Osteocyte (in vitro differentiated cells): ENCODE measurements around the gene MTCL1. TPM values are rescaled to one million over a fixed set of nuclear protein-coding genes. Genes with fewer than 3 reads are reported as not detected.
A peak's percentile ranks its signal among the peaks of the same experiment; 100 is the strongest.

Experiments
- DNase-seq: peaks from one replicate; pipeline ENCODE4 v3.0.0; 2021; ENCODE audit warnings: mixed read lengths; ENCODE audit not compliant: unreplicated experiment; ENCODE audit errors: extremely low spot score
- H3K27ac Mint-ChIP-seq: one replicate; pipeline ENCODE4 v1.8.0; 2021; ENCODE audit warnings: mild to moderate bottlenecking, mixed read lengths; ENCODE audit not compliant: unreplicated experiment
- H3K27me3 Mint-ChIP-seq: one replicate; pipeline ENCODE4 v1.8.0; 2021; ENCODE audit warnings: mixed read lengths; ENCODE audit not compliant: unreplicated experiment
- H3K36me3 Mint-ChIP-seq: one replicate; pipeline ENCODE4 v1.8.0; 2021; ENCODE audit warnings: mixed read lengths; ENCODE audit not compliant: unreplicated experiment
- H3K4me1 Mint-ChIP-seq: one replicate; pipeline ENCODE4 v1.8.0; 2021; ENCODE audit warnings: mixed read lengths; ENCODE audit not compliant: unreplicated experiment
- H3K4me3 Mint-ChIP-seq: one replicate; pipeline ENCODE4 v1.8.0; 2021; ENCODE audit warnings: mild to moderate bottlenecking, moderate library complexity, mixed read lengths; ENCODE audit not compliant: unreplicated experiment
- H3K9me3 Mint-ChIP-seq: one replicate; pipeline ENCODE4 v1.8.0; 2021; ENCODE audit warnings: mixed read lengths; ENCODE audit not compliant: unreplicated experiment
- total RNA-seq: library from RNA; stranded (reverse); gene quantifications from 2 replicates; pipeline ENCODE4 v1.2.1, GENCODE V29; 2021
- TF ChIP-seq, protein P1 (sequence below): fragments of 200-600 bp; sonication (generic); IDR thresholded peaks from 2 replicates; pipeline ENCODE4 v1.5.0; 2021; ENCODE audit warnings: antibody characterized with exemption, mild to moderate bottlenecking, moderate library complexity

Gene MTCL1
- total RNA-seq, 1 donor from 2014 or later: 56.9 TPM

DNA sequence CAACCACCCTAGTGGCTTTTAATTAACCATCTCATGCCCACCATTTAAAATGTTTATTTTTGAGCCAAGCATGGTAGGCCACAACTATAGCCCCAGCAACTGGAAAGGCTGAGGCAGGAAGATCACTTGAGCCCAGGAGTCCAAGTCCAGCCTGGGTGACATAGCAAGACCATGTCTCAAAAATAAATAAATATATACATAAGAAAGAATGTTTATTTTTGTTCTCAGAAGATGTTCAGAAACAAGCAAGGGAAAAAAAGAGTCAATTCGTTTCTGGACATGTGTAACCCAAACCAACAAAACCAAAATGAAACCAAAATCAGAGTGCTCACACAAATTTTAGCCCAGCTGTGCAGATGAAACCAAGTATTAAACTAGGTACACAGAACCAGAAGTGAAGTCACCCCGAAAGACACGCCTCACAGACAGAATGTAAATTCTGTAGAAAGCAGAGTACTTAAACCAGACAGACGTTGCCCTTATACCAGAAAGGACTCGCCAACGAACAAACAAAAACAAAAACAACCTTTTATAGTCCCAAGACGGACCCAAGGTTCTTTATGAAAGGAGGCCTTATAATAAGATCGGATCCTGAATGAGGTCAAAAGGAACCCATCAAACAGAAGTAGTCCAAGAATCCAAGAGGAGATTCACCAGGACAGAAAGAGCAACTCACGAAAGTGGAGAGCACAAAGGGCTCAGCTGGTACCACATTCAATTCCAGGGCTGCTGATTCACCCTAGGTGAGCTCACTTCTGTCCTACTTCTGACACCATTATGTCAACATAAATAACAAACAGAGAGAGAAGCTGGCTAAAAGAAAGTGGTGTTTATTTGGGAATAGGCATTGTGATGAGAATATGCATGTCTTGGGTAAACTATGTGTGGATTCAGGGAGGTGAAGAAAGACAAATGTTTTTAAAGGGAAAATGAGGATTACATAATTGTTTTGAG, 31.8 kb upstream of the MTCL1 start:
- peaks cover 5% of the 10 kb centered on the region for H3K4me1 Mint-ChIP-seq
- TF ChIP-seq, protein P1, sequence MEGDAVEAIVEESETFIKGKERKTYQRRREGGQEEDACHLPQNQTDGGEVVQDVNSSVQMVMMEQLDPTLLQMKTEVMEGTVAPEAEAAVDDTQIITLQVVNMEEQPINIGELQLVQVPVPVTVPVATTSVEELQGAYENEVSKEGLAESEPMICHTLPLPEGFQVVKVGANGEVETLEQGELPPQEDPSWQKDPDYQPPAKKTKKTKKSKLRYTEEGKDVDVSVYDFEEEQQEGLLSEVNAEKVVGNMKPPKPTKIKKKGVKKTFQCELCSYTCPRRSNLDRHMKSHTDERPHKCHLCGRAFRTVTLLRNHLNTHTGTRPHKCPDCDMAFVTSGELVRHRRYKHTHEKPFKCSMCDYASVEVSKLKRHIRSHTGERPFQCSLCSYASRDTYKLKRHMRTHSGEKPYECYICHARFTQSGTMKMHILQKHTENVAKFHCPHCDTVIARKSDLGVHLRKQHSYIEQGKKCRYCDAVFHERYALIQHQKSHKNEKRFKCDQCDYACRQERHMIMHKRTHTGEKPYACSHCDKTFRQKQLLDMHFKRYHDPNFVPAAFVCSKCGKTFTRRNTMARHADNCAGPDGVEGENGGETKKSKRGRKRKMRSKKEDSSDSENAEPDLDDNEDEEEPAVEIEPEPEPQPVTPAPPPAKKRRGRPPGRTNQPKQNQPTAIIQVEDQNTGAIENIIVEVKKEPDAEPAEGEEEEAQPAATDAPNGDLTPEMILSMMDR: no peak

DNA sequence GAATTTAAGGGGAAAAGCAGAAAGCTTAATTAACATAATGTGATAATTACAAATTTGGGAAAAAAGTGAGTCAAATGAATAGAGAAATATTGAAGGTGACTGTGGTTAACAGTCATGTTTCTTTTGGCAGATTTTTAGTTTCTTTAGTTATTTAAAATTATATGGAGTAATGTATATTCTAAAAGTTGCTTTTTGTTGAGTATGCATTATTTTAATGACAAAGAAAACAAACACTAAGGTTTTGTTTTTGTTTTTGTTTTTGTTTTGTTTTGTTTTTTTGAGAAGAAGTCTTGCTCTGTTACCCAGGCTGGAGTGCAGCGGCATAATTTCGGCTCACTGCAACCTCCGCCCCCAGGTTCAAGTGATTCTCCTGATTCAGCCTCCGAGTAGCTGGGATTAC, 30.3 kb upstream of the MTCL1 start:
- H3K36me3 Mint-ChIP-seq: no peaks in the 10 kb centered on the region
- no peak overlapping the region for H3K4me3 Mint-ChIP-seq
- H3K27ac Mint-ChIP-seq: no peak overlapping the region
- peaks cover 5% of the 10 kb centered on the region for H3K4me1 Mint-ChIP-seq
- no peaks in the 10 kb centered on the region for H3K9me3 Mint-ChIP-seq
- H3K27me3 Mint-ChIP-seq: no peaks in the 10 kb centered on the region
- TF ChIP-seq, protein P1: no peak
- no peak for DNase-seq

More for the DNA sequence above, 31.8 kb upstream of the MTCL1 start:
- H3K27ac Mint-ChIP-seq: no peak overlapping the region
- DNase-seq: no peak
- H3K36me3 Mint-ChIP-seq: no peaks in the 10 kb centered on the region
- no peaks in the 10 kb centered on the region for H3K9me3 Mint-ChIP-seq
- no peak overlapping the region for H3K4me3 Mint-ChIP-seq
- H3K27me3 Mint-ChIP-seq: no peaks in the 10 kb centered on the region

DNA sequence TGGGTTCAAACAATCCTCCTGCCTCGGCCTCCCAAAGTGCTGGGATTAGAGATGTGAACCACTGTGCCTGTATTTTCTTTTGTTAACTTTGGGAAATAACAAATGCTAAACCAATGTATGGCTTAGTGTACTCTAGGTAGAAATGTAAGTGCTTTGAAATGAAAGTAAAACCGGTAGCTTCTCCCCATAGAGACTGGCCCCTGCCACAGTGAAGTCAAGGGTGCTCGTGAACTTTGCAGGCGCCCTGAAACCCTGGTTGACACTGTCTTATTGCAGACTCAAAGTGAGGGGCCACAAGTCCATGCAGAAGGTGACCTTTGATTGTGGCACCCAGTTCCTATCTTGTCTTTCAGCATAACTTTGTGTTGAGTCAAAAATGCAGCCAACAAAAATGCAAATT, 24.2 kb upstream of the MTCL1 start:
- H3K4me1 Mint-ChIP-seq: peaks cover 16% of the 10 kb centered on the region
- H3K27me3 Mint-ChIP-seq: no peaks in the 10 kb centered on the region
- H3K9me3 Mint-ChIP-seq: no peaks in the 10 kb centered on the region
- no peak overlapping the region for H3K27ac Mint-ChIP-seq
- peak; percentile 40 for DNase-seq
- H3K36me3 Mint-ChIP-seq: no peaks in the 10 kb centered on the region
- no peak overlapping the region for H3K4me3 Mint-ChIP-seq
- TF ChIP-seq, protein P1: no peak

DNA sequence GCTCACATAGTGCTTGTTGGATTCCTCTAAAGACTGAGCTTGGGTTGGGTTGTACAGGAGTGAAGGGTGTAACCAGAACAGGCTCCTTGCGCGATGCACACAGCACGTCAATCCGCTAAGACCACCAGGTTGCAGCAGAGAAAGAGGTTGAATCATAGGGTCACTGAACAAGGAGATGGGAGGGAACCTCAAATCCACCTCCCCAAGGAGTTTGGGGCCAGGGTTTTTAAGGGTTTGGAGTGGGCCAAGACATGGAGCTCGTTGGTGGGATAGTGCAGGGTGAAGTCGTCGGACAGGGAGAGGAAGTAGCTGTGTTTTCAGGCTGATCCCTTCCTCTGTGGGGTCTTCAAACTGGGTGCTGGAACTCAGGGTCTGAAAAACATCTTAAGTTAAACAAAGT, 20.8 kb upstream of the MTCL1 start:
- Mint-ChIP-seq H3K36me3 (no peaks in the 10 kb centered on the region), H3K27me3 (no peaks in the 10 kb centered on the region), H3K4me3 (no peak overlapping the region), H3K4me1 (peaks cover 16% of the 10 kb centered on the region), H3K9me3 (no peaks in the 10 kb centered on the region), H3K27ac (peak overlapping the region; percentile 12)
- TF ChIP-seq, protein P1: no peak
- DNase-seq: peak; percentile 65

DNA sequence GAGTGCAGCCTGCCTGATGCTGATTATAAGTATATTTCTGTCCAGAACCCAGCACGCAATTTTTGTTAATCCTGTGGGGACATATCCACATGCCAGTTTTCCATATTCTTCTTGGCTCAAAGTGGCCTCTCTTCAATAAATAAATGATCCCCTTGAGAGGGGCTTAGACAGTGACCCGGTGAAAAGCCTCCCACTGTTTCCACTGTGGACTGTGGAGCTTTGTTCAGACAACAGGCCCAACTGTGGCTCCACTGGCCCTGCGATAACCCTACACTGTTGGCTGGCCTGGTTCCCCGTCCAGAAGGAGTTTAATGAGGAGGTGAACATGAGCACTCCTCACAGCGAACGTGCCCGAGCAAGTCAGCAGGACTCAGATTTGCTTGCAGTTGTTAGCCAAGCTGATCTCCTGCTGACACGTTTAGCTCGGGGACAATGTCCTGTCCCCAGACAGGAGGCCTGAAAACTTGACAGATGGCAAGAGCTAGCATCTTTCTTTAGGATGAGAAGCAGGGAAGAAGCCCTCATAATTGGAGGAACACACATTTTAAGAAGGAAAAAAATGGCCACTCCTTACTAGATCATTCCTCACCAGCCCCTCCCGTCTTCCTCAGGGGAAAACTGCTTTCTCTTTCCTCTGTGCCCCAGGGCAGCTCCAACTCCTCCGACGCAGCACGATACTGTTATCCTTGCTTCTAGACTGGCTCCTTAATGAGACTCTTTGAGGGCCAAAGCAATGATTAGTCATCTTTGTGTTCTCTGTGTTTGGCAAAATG, 20.0 kb upstream of the MTCL1 start:
- H3K27me3 Mint-ChIP-seq: no peaks in the 10 kb centered on the region
- peak overlapping the region; percentile 86 for H3K27ac Mint-ChIP-seq
- TF ChIP-seq, protein P1: no peak
- no peaks in the 10 kb centered on the region for H3K9me3 Mint-ChIP-seq
- peaks cover 16% of the 10 kb centered on the region for H3K4me1 Mint-ChIP-seq
- H3K4me3 Mint-ChIP-seq: no peak overlapping the region
- DNase-seq: peak; percentile 81
- H3K36me3 Mint-ChIP-seq: no peaks in the 10 kb centered on the region
